ENCODE results near the gene SLC7A14. TPM values are rescaled to one million over a fixed set of nuclear protein-coding genes. Genes with fewer than 3 reads are reported as not detected.

The SLC7A14 gene
- total and polyA plus RNA-seq, 2 of the 13 experiments (the other 11 are each of a cell fraction or from before 2014, with no cell fraction given) = not detected

DNA sequence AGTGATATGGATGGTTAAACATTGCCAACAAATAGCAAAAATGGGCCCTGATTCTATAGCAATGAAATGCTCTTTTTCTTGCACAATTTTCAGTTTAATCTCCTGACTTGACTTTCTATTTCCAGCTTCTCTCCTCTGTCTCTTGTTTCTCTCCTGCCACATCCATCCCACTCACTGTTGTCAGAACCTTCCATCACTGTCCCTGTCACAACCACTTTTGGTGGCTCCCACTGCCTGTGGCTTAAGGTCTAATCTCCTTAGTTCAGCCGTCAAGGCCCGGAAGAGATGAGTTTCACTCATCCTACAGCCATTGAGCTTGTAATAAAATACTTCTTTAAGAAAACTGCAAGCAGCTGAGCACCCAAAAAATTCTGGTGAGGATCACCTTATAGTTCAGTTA, 19.5 kb downstream of the SLC7A14 start (continued):
- TF ChIP-seq ZFP37 (CRISPR knock-in tag; IDR thresholded peaks at IDR 0.05; ENCODE audit: borderline replicate concordance) (no peak), SYNCRIP (IDR thresholded peaks at IDR 0.05; ENCODE audit: insufficient read depth, low read depth, low read length) (no peak), ELF1 (CRISPR knock-in tag; IDR thresholded peaks at IDR 0.05) (no peak), GABPA (IDR thresholded peaks at IDR 0.05; ENCODE audit: low read depth, low read length) (no peak), GABPA (CRISPR knock-in tag; IDR thresholded peaks at IDR 0.05; ENCODE audit: low read depth) (no peak)

DNA sequence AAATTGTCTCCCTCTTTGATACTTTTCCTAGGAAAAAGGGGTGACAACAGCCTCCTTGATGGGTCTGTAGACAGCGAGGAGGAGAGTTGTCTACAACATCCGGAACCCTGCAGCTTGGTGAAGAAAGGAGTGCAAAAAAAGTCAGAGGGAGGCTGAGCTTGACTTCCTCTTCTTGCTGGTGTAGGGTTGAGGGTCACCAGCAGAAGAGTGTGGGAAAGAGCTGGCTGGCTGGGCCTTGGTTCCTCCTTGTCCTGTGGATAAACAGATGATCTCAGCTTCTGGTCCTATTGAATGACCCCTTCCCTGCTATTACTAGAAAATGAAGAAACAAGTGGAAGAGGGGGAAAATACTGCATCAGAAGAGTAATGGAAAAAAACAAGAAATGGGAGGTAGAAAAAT, 20.4 kb downstream of the SLC7A14 start:
- Histone ChIP-seq H3K4me3 (replicated peaks in 1 of 3; ENCODE audit: insufficient read depth in 1 of 3, low read depth in 2 of 3, low read length in 3 of 3) (no peak overlapping the region), H3K36me3 (replicated peaks in 1 of 2; ENCODE audit: control insufficient read depth in 1 of 2, insufficient read depth in 2 of 2, low read length in 2 of 2) (no peaks in the 10 kb centered on the region), H3K9me3 (ENCODE audit: low read length) (no peaks in the 10 kb centered on the region), H4K20me1 (ENCODE audit: insufficient read depth, low read length) (no peaks in the 10 kb centered on the region), H2AFZ (ENCODE audit: low read length) (no peak overlapping the region), H3K4me1 (ENCODE audit: insufficient read depth, low read length) (no peaks in the 10 kb centered on the region), H3K27me3 (ENCODE audit: control insufficient read depth in 1 of 2, insufficient read depth in 2 of 2, low read length in 2 of 2) (no peaks in the 10 kb centered on the region; a peak in 1 of 5 replicates), H3K9ac (ENCODE audit: insufficient read depth, low read depth, low read length) (no peak overlapping the region), H3K4me2 (ENCODE audit: low read depth, low read length) (no peak overlapping the region), H3K27ac (ENCODE audit: extremely low read length, insufficient read depth, low read length) (no peak overlapping the region), H3K79me2 (ENCODE audit: insufficient read depth, low read length) (no peaks in the 10 kb centered on the region)
- BruUV-seq (replicated peaks) = no TSS peak
- TF ChIP-seq, protein P1, sequence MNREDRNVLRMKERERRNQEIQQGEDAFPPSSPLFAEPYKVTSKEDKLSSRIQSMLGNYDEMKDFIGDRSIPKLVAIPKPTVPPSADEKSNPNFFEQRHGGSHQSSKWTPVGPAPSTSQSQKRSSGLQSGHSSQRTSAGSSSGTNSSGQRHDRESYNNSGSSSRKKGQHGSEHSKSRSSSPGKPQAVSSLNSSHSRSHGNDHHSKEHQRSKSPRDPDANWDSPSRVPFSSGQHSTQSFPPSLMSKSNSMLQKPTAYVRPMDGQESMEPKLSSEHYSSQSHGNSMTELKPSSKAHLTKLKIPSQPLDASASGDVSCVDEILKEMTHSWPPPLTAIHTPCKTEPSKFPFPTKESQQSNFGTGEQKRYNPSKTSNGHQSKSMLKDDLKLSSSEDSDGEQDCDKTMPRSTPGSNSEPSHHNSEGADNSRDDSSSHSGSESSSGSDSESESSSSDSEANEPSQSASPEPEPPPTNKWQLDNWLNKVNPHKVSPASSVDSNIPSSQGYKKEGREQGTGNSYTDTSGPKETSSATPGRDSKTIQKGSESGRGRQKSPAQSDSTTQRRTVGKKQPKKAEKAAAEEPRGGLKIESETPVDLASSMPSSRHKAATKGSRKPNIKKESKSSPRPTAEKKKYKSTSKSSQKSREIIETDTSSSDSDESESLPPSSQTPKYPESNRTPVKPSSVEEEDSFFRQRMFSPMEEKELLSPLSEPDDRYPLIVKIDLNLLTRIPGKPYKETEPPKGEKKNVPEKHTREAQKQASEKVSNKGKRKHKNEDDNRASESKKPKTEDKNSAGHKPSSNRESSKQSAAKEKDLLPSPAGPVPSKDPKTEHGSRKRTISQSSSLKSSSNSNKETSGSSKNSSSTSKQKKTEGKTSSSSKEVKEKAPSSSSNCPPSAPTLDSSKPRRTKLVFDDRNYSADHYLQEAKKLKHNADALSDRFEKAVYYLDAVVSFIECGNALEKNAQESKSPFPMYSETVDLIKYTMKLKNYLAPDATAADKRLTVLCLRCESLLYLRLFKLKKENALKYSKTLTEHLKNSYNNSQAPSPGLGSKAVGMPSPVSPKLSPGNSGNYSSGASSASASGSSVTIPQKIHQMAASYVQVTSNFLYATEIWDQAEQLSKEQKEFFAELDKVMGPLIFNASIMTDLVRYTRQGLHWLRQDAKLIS (CRISPR knock-in tag; IDR thresholded peaks at IDR 0.05) = no peak
- no peak for TF ChIP-seq ZNF33B (CRISPR knock-in tag; IDR thresholded peaks at IDR 0.05)
- TF ChIP-seq ZNF891 (CRISPR knock-in tag; IDR thresholded peaks at IDR 0.05) = no peak
- TF ChIP-seq ZNF678 (CRISPR knock-in tag; IDR thresholded peaks at IDR 0.05) = no peak
- no peak for TF ChIP-seq DNMT3B (CRISPR knock-in tag; conservative IDR thresholded peaks at IDR 0.05)
- TF ChIP-seq ZNF251 (CRISPR knock-in tag; IDR thresholded peaks at IDR 0.05) = no peak
- no peak for TF ChIP-seq SMAD1 (CRISPR knock-in tag; IDR thresholded peaks at IDR 0.05; ENCODE audit: borderline replicate concordance, low read depth)
- FAIRE-seq (no peak), ATAC-seq (no peak), DNase-seq (ENCODE audit: low spot score) (no peak)
- POLR2A ChIA-PET = no interaction called here
- 28% methylated on average over 2 of the region's 2 CpGs for WGBS (ENCODE audit: low lambda C conversion rate)
- CTCF ChIA-PET (ENCODE audit: low intra/inter-chr PET ratio, low total read pairs) = no interaction called here
- in situ Hi-C loops (cut with HindIII; ENCODE audit: extremely low pct_ligation_motif_present, low pct_unique_long_range_greater_than_20kb) (no loop called here), intact Hi-C loops (cut with micrococcal nuclease; ENCODE audit: unreplicated experiment) (no loop called here)
